Smooth muscle cell (in vitro differentiated cells): ENCODE measurements around the gene ALMS1. TPM values are rescaled to one million over a fixed set of nuclear protein-coding genes. Genes with fewer than 3 reads are reported as not detected.

Experiments
- DNase-seq: peaks from one replicate; lab custom pipeline; 2025; ENCODE audit not compliant: unreplicated experiment; lab: John Stamatoyannopoulos, UW
- H2AFZ ChIP-seq: fragments of 200-600 bp; sonication (generic); 2 replicates; pipeline ENCODE4 v1.6.0; 2016; ENCODE audit warnings: antibody characterized with exemption, low read depth, mild to moderate bottlenecking
- H3F3A ChIP-seq: fragments of 200-600 bp; sonication (generic); 2 replicates; pipeline ENCODE4 v1.6.0; 2017; ENCODE audit warnings: antibody characterized with exemption, low read depth
- H3K27ac ChIP-seq: fragments of 200-600 bp; sonication (generic); 2 replicates; pipeline ENCODE4 v1.5.1; 2016; ENCODE audit warnings: low read depth, mild to moderate bottlenecking
- H3K27me3 ChIP-seq: fragments of 200-600 bp; sonication (generic); 2 replicates; pipeline ENCODE4 v1.6.1; 2016; ENCODE audit warnings: low read depth, mild to moderate bottlenecking
- H3K36me3 ChIP-seq: fragments of 200-600 bp; sonication (generic); 2 replicates; pipeline ENCODE4 v1.5.1; 2016; ENCODE audit warnings: low read depth
- H3K4me1 ChIP-seq: fragments of 200-600 bp; sonication (generic); 2 replicates; pipeline ENCODE4 v1.5.1; 2016; ENCODE audit warnings: low read depth
- H3K4me2 ChIP-seq: fragments of 200-600 bp; sonication (generic); 2 replicates; pipeline ENCODE4 v1.6.0; 2016; ENCODE audit warnings: mild to moderate bottlenecking
- H3K4me3 ChIP-seq: fragments of 200-600 bp; sonication (generic); 2 replicates; pipeline ENCODE4 v1.5.1; 2016; ENCODE audit warnings: mild to moderate bottlenecking
- H3K79me2 ChIP-seq: fragments of 200-600 bp; sonication (generic); 2 replicates; pipeline ENCODE4 v1.6.0; 2016; ENCODE audit warnings: low read depth, mild to moderate bottlenecking
- H3K9ac ChIP-seq: fragments of 200-600 bp; sonication (generic); 2 replicates; pipeline ENCODE4 v1.6.0; 2016; ENCODE audit warnings: low read depth
- H3K9me3 ChIP-seq: fragments of 200-600 bp; sonication (generic); replicated peaks from 2 replicates; pipeline ENCODE4 v1.5.1; 2016; ENCODE audit warnings: low read depth
- H4K20me1 ChIP-seq: fragments of 200-600 bp; sonication (generic); 2 replicates; pipeline ENCODE4 v1.6.0; 2016; ENCODE audit warnings: low read depth
- WGBS: methylation state at CpG from one replicate; pipeline ENCODE4 v1.1.7; 2016; ENCODE audit warnings: low lambda C conversion rate; 5-methylcytosine and 5-hydroxymethylcytosine counted together
- polyA plus RNA-seq: library from polyadenylated mRNA; unstranded; fragments of >200 nt; fragmentation: Nextera tagmentation; extraction: Ambion mirVana; gene quantifications from 2 replicates; pipeline ENCODE4 v1.2.1, GENCODE V29; 2016
- total RNA-seq: library from RNA; depleted of rRNA; stranded (reverse); fragments of >200 nt; gene quantifications from 2 replicates; pipeline ENCODE4 v1.2.3, GENCODE V29; 2014
- TF ChIP-seq, protein P1 (sequence below): fragments of 200-600 bp; sonication (generic); IDR thresholded peaks from 2 replicates; pipeline ENCODE4 v1.5.1; 2017; ENCODE audit warnings: borderline replicate concordance, mild to moderate bottlenecking, antibody characterized with exemption; ENCODE audit not compliant: insufficient read depth, poor library complexity, severe bottlenecking

The ALMS1 gene
- total and polyA plus RNA-seq, 2 experiments from 2014 or later, result 2.3 to 19.6 TPM

DNA sequence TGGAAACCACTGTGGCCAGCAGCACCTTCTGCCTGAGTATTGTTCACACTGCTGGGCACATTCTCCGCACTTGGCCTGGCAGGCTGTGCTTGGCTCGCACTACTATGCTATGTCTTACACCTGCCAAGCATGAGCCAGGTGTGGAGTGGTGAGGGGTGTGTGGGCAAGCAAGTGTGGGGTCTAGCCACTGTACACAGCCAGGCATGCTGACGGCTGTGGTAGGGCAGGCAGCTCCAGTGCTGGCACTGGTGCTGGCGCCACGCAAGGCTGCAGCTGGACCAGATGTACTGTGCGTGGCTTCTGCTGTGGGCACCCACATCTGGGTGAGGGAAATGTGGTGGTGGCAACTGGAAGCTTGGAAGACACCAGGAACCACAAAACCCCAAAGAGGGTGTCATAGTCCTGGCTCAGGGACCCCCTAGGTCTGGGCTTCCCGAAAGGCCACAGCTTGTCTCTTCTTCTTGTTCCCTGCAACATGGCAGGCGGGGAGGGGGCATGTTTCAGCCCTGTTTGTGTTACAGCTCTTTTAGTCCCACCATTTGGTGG, 101.5 kb downstream of the ALMS1 start:
- Histone ChIP-seq H3F3A (no peaks in the 10 kb centered on the region), H3K9me3 (no peaks in the 10 kb centered on the region), H3K27me3 (no peaks in the 10 kb centered on the region), H3K4me1 (no peaks in the 10 kb centered on the region), H3K27ac (no peak overlapping the region), H3K79me2 (no peaks in the 10 kb centered on the region), H3K4me2 (no peak overlapping the region), H2AFZ (no peak overlapping the region), H3K9ac (no peak overlapping the region), H3K4me3 (no peak overlapping the region), H4K20me1 (no peaks in the 10 kb centered on the region), H3K36me3 (peaks cover 6% of the 10 kb centered on the region)
- TF ChIP-seq, protein P1, sequence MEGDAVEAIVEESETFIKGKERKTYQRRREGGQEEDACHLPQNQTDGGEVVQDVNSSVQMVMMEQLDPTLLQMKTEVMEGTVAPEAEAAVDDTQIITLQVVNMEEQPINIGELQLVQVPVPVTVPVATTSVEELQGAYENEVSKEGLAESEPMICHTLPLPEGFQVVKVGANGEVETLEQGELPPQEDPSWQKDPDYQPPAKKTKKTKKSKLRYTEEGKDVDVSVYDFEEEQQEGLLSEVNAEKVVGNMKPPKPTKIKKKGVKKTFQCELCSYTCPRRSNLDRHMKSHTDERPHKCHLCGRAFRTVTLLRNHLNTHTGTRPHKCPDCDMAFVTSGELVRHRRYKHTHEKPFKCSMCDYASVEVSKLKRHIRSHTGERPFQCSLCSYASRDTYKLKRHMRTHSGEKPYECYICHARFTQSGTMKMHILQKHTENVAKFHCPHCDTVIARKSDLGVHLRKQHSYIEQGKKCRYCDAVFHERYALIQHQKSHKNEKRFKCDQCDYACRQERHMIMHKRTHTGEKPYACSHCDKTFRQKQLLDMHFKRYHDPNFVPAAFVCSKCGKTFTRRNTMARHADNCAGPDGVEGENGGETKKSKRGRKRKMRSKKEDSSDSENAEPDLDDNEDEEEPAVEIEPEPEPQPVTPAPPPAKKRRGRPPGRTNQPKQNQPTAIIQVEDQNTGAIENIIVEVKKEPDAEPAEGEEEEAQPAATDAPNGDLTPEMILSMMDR, result no peak
- DNase-seq, result no peak
- WGBS, result 98% methylated on average over 8 of the region's 8 CpGs

DNA sequence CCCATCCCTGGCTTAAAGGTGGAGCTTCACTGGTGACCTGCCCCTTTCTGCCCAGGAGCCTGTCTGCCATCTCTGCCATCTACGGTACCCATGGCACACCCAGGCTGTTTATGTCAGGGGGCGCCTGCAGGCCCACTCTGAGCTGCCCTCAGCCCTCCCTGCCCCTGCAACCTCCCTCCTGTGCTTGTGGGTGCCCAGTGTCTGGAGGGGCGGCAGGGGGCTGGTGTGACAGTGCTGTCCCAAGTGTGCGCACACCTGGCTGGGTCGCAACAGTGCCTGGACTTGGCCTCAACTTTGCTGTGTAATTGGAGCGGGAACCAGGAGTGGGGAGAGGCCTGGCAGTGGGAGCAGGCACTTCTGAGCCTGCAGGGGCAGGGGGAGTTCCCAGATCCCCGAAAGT, 102.4 kb downstream of the ALMS1 start:
- Histone ChIP-seq H3K27me3 (no peaks in the 10 kb centered on the region), H3K4me1 (no peaks in the 10 kb centered on the region)

DNA sequence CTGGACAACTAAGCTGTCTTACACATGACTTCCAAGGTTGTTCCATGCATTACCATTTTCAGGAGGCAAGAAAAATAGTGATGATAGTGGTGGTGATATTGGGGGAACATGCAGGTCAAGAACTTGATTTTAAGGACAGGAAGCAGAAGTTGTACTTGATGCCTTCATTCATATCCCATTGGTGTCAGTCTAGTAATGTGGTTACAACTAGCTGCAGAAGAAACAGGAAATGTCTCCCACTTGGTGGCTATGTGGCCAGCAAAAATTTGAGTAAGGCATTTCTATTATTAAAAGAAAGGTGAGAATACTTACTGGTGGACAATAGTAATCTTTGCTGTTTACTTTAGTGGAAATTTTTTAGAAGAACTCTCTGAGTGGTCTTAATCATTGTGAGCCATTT, 103.4 kb downstream of the ALMS1 start:
- H4K20me1 ChIP-seq, result no peaks in the 10 kb centered on the region
- no peak overlapping the region for H3K9ac ChIP-seq
- no peak for DNase-seq
- peaks cover 6% of the 10 kb centered on the region for H3K36me3 ChIP-seq
- H3F3A ChIP-seq, result no peaks in the 10 kb centered on the region
- no peaks in the 10 kb centered on the region for H3K9me3 ChIP-seq
- TF ChIP-seq, protein P1, result no peak
- no peak overlapping the region for H3K4me3 ChIP-seq
- no peaks in the 10 kb centered on the region for H3K79me2 ChIP-seq
- no peak overlapping the region for H3K27ac ChIP-seq
- H2AFZ ChIP-seq, result no peak overlapping the region
- H3K27me3 ChIP-seq, result no peaks in the 10 kb centered on the region
- no peaks in the 10 kb centered on the region for H3K4me1 ChIP-seq
- H3K4me2 ChIP-seq, result no peak overlapping the region

More for the DNA sequence above, 102.4 kb downstream of the ALMS1 start:
- Histone ChIP-seq H4K20me1 (no peaks in the 10 kb centered on the region), H3K4me3 (no peak overlapping the region), H3K36me3 (peaks cover 6% of the 10 kb centered on the region), H3F3A (no peaks in the 10 kb centered on the region), H2AFZ (no peak overlapping the region), H3K79me2 (no peaks in the 10 kb centered on the region), H3K27ac (no peak overlapping the region), H3K9ac (no peak overlapping the region), H3K9me3 (no peaks in the 10 kb centered on the region), H3K4me2 (no peak overlapping the region)
- 97% methylated on average over 7 of the region's 7 CpGs for WGBS
- TF ChIP-seq, protein P1, result no peak
- no peak for DNase-seq

DNA sequence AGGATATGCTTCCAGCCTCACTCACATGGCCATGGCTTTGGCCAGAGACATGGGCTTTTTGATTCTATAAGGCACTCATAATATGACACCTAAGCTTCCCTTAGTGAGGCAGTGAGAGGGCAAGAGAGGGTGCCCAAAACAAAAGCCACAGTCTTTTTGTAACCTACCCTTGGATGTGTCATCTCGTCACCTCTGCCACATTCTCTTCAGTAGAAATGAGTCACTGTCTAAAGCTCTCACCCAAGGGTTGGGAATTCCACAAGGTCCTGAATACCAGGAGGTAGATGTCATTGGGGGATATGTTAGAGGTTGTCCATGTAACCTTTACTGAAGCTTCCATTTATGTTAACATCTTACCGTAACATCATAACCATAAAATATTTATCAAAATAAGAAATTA, 108.4 kb downstream of the ALMS1 start:
- Histone ChIP-seq H3K79me2 (no peaks in the 10 kb centered on the region), H4K20me1 (no peaks in the 10 kb centered on the region), H3K9ac (no peak overlapping the region), H2AFZ (no peak overlapping the region), H3K4me2 (no peak overlapping the region), H3K4me3 (no peak overlapping the region), H3K36me3 (peaks cover 6% of the 10 kb centered on the region), H3K4me1 (no peaks in the 10 kb centered on the region), H3K27ac (no peak overlapping the region), H3F3A (no peaks in the 10 kb centered on the region), H3K27me3 (no peaks in the 10 kb centered on the region), H3K9me3 (no peaks in the 10 kb centered on the region)
- DNase-seq, result no peak
- TF ChIP-seq, protein P1, result no peak
- WGBS, result 78% methylated on average over 2 of the region's 2 CpGs
